GM12873 (cell line): ENCODE results near the gene CD44.

Experiments
- CTCF ChIP-seq: IDR thresholded peaks from 2 replicates; pipeline ENCODE4 v1.5.1; 2012; ENCODE audit warnings: low read depth, mild to moderate bottlenecking, moderate library complexity, low read length, control low read depth; ENCODE audit not compliant: insufficient read depth; ENCODE audit errors: missing control alignments

Gene CD44

GRCh38 chr11:35115688-35116030 lies 23.3 kb upstream of the CD44 start:
- TF ChIP-seq CTCF: no peak

GRCh38 chr11:35116245-35116644 lies 22.7 kb upstream of the CD44 start:
- TF ChIP-seq CTCF: no peak

GRCh38 chr11:35116762-35117640 lies 22.0 kb upstream of the CD44 start:
- TF ChIP-seq CTCF: no peak

- TF ChIP-seq CTCF: no peak
Measured at GRCh38 chr11:35118906-35119305, 20.1 kb upstream of the CD44 start.

- no peak for TF ChIP-seq CTCF
Measured at GRCh38 chr11:35121326-35121865, 17.6 kb upstream of the CD44 start.

GRCh38 chr11:35122308-35122707 lies 16.7 kb upstream of the CD44 start:
- no peak for TF ChIP-seq CTCF

GRCh38 chr11:35126000-35126878 lies 12.7 kb upstream of the CD44 start:
- TF ChIP-seq CTCF: peak; percentile 43
